Gastrocnemius medialis (tissue), 4 donors: Measurements from ENCODE around the gene PRKD3. TPM values are rescaled to one million over a fixed set of nuclear protein-coding genes. Genes with fewer than 3 reads are reported as not detected.

Source experiments
- ATAC-seq, 2 donors: fragments of 150-250 bp; one replicate each; pipeline ENCODE4 v1.9.1; 2016
- DNase-seq, 2 donors: peaks; one replicate each; pipeline ENCODE4 v3.0.0-alpha.2; 2019
- H3K27ac ChIP-seq, 4 donors: fragments of 200-600 bp; sonication (generic); 1 replicate in 1 of 4; 2 replicates in 3 of 4; pipeline ENCODE4 v1.5.1; 2016 to 2018; ENCODE audit warnings: mild to moderate bottlenecking in 2 of 4, moderate library complexity in 1 of 4
- H3K27me3 ChIP-seq, 3 donors: fragments of 200-600 bp; sonication (generic) in 2 of 3; 1 replicate in 1 of 3; 2 replicates in 2 of 3; pipeline versions ENCODE4 v1.5.1 to v1.6.0; 2016 to 2019; ENCODE audit warnings: mild to moderate bottlenecking in 1 of 3, moderate library complexity in 1 of 3
- H3K36me3 ChIP-seq, 2 donors: fragments of 200-600 bp; sonication (generic) in 1 of 2; one replicate each; pipeline ENCODE4 v1.5.1; 2017 to 2018
- H3K4me1 ChIP-seq, 2 donors: fragments of 200-600 bp; sonication (generic) in 1 of 2; one replicate each; pipeline ENCODE4 v1.5.1; 2016 to 2017; ENCODE audit warnings: mild to moderate bottlenecking in 2 of 2
- H3K4me3 ChIP-seq, 4 donors: fragments of 200-600 bp; sonication (generic) in 3 of 4; 1 replicate in 1 of 4; 2 replicates in 3 of 4; pipeline ENCODE4 v1.5.1; 2016 to 2019; ENCODE audit warnings: mild to moderate bottlenecking in 2 of 4
- H3K9me3 ChIP-seq, 3 donors: fragments of 200-600 bp; sonication (generic) in 2 of 3; 1 replicate in 1 of 3; 2 replicates in 2 of 3; pipeline ENCODE4 v1.5.1; 2016 to 2019
- POLR2A ChIP-seq, 2 donors: fragments of 450-650 bp; IDR thresholded peaks; one replicate each; pipeline ENCODE4 v1.6.1; 2017; ENCODE audit warnings: antibody characterized with exemption in 2 of 2, mild to moderate bottlenecking in 2 of 2, moderate library complexity in 2 of 2
- in situ Hi-C, 4 donors: fragments of 200-750 bp; cut with MboI; loops; one replicate each; pipeline versions ENCODE4 v1.15.0 to v1.8.0; 2017; ENCODE audit warnings: low sequenced_read_pairs in 4 of 4
- intact Hi-C: fragments of 100-400 bp; cut with DNase I; formaldehyde crosslinking; loops from one replicate; pipeline ENCODE4 v1.15.1; 2023; ENCODE audit warnings: low total_unique reads
- total RNA-seq, 4 donors: library from RNA; depleted of rRNA; stranded (reverse); fragments of >200 nt; gene quantifications; one replicate each; pipeline versions ENCODE4 v1.1.0 to v1.2.3, GENCODE V29; 2016
- TF ChIP-seq, protein P1 (sequence below), 5 experiments: fragments of 450-650 bp in 3 of 5; fragments of 200-600 bp in 2 of 5; sonication (generic) in 2 of 5; IDR thresholded peaks in 4 of 5; conservative IDR thresholded peaks in 1 of 5; 1 replicate in 4 of 5; 2 replicates in 1 of 5; pipeline ENCODE4 v1.5.1; 2016 to 2019; ENCODE audit warnings: antibody characterized with exemption in 5 of 5, mild to moderate bottlenecking in 3 of 5, moderate library complexity in 3 of 5

Gene PRKD3
- total RNA-seq, 4 donors from 2014 or later: 11.0 to 34.4 (median 14.9) TPM

DNA sequence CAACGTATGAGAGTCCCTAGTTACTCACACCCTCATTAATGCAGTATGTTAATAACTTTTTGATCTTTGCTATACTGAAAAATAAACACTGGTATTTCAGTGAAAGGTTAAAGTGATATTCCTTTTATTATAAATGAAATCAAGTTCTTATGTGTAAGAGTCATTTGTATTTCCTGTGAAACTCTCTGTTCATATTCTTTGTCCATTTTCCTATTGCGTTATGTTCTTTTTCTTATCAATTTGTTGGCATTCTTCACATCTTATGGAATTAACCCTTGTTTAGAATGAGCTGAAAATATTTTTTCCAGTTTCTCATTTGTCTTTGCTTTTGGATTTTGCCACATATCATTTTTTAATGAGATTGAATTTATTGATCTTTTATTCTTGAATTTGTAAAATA lies 48.3 kb downstream of the PRKD3 start:
- peaks cover 0 to 67% of the 10 kb centered on the region in 2 donors for H3K36me3 ChIP-seq
- no peaks in the 10 kb centered on the region for H3K9me3 ChIP-seq
- intact Hi-C loops (no loop called here), in situ Hi-C loops (no loop called here)
- H3K27me3 ChIP-seq: no peaks in the 10 kb centered on the region
- no peaks in the 10 kb centered on the region for H3K4me1 ChIP-seq
- no peak for ATAC-seq
- TF ChIP-seq POLR2A (IDR thresholded peaks at IDR 0.05): no peak
- TF ChIP-seq, protein P1, sequence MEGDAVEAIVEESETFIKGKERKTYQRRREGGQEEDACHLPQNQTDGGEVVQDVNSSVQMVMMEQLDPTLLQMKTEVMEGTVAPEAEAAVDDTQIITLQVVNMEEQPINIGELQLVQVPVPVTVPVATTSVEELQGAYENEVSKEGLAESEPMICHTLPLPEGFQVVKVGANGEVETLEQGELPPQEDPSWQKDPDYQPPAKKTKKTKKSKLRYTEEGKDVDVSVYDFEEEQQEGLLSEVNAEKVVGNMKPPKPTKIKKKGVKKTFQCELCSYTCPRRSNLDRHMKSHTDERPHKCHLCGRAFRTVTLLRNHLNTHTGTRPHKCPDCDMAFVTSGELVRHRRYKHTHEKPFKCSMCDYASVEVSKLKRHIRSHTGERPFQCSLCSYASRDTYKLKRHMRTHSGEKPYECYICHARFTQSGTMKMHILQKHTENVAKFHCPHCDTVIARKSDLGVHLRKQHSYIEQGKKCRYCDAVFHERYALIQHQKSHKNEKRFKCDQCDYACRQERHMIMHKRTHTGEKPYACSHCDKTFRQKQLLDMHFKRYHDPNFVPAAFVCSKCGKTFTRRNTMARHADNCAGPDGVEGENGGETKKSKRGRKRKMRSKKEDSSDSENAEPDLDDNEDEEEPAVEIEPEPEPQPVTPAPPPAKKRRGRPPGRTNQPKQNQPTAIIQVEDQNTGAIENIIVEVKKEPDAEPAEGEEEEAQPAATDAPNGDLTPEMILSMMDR (IDR thresholded peaks at IDR 0.05 in 4 of 5, conservative IDR thresholded peaks at IDR 0.05 in 1 of 5): no peak
- no peak for DNase-seq
- no peak overlapping the region for H3K27ac ChIP-seq
- H3K4me3 ChIP-seq: no peak overlapping the region

Other genes with a start within 250 kb of the PRKD3 start
- gene HEATR5B, start 240.5 kb downstream of the PRKD3 start, total RNA-seq: 1 to 10 TPM; 6.8 to 10.0 (median 9.8) TPM
- 1 to 10 TPM; 2.5 to 3.7 (median 3.0) TPM for gene GPATCH11, start 240.3 kb downstream of the PRKD3 start, total RNA-seq
- 10 to 100 TPM in 1 of 4 donors, 1 to 10 TPM in 3; 3.9 to 11.0 (median 6.9) TPM for gene EIF2AK2, start 167.9 kb downstream of the PRKD3 start, total RNA-seq
- gene SULT6B1, start 136.2 kb downstream of the PRKD3 start, total RNA-seq: not detected
- gene CEBPZOS, start 128.3 kb downstream of the PRKD3 start, total RNA-seq: 10 to 100 TPM; 19.9 to 33.1 (median 24.1) TPM
- gene CEBPZ, start 93.2 kb downstream of the PRKD3 start, total RNA-seq: 10 to 100 TPM; 43.2 to 75.0 (median 51.9) TPM
- gene NDUFAF7, start 93.2 kb downstream of the PRKD3 start, total RNA-seq: 10 to 100 TPM; 13.7 to 24.0 (median 19.9) TPM
- gene QPCT, start 19.8 kb upstream of the PRKD3 start, total RNA-seq: 1 to 10 TPM; 1.5 to 6.4 (median 4.7) TPM